Measurements from ENCODE around the gene AURKB.
"Not testable (repeated sequence)": the region's sequence is repeated elsewhere in the genome, so short reads cannot be mapped to it uniquely, and the experiment has no call there.

AURKB gene

DNA sequence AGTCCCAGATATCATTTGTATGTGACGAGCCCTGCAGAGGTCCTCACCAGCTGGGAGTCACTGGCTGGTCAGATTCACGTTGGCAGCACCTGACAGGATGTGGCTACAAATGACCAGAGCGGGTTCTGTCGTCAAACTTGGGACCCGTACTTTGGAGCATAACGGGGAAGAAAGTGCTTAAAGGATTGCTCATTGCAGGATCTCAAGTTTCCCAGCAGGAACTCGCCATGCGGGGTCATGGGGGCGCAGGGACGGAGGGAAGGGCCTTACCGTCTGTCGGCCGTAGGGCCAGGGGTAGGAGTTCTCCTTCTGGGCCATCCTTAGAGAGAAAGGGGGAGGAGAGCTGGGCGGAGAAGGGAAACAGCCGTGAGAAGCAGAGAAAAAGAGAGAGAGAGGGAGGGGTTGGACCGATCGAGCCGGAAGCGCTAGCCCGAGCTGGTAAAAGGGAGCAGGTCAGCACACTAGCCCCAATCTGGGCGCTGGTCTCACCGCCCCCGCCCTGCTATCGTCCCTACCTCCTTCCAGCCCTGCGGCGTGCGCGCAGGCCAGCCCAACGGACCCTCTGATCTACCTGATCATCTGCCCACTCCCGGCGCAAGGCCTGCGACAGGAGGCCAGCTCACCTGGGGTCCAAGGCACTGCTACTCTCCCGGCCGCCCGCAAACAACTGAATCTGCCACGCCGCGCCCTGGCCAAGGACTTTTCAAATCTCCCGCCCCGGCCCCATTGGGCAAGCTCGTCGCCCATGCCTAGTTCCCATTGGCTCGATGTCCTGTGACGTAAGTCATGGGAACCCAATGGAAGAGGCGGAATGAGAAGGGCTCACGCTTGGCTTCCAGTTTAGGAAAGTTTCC is at the start of gene AURKB:
Gene AURKB (minus strand): TSS at position 669 of the 854 bp plus-strand sequence. CDS start 351 bp downstream, at position 318.
- DNase-seq, result peak; percentile 97 to 98

DNA sequence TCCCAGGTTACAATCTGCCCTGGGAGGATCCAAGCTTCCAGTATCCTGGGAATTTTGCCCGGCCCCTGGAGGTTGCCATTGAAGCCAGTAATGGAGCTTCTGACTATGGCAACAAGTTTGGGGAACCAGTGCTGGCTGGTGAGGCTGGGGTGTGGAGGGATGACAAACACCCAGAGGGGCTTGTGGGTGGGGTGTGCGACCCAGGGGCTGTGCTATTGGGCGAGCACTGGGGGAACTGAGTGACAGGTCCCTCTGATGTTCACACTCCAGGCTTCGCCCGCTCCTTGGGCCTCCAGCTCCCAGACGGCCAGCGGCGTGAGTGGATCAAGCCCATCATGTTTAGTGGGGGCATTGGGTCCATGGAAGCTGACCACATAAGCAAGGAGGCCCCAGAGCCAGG is 47.4 kb upstream of the AURKB start:
- DNase-seq, result no peak

DNA sequence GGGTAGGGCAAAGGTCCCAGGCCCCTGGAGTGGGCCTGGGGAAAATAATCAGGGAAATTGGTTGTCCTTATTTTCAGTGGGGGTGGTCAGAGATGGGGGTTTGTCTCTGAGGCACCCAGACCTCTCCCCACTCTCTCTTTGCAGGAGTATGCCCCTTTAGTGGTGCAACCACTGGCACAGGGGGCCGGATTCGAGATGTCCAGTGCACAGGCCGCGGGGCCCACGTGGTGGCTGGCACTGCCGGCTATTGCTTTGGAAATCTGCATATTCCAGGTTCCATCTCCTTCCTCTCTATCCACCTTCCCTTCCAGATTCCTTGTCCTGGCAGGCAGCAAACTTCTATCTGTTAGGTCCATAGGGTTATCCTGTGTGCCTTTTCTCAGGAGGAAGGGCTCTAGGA is 46.3 kb upstream of the AURKB start:
- DNase-seq, result no peak

DNA sequence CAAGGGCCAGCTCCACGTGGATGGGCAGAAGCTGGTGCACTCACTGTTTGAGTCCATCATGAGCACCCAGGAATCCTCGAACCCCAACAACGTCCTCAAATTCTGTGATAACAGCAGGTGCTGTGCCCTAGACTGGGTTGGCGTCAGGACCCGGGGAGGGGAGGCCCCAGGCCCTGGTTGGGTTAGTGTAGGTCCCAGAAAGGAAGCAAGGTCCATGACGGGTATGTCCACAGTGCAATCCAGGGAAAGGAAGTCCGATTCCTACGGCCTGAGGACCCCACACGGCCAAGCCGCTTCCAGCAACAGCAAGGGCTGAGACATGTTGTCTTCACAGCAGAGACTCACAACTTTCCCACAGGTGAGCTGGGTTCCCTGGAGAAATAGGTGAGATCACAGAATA is 45.9 kb upstream of the AURKB start:
- no peak for DNase-seq

DNA sequence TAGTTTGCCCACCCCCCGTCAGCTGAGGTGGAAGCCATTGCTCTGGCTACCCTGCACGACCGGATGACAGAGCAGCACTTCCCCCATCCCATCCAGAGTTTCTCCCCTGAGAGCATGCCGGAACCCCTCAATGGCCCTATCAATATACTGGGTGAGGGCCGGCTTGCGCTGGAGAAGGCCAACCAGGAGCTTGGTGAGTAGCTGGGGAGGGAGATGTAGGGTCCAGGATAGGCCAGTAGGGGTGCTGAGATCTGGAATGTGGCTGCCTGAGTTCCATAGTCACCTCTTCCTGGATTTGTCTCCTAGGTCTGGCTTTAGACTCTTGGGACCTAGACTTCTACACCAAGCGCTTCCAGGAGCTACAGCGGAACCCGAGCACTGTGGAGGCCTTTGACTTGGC is 45.1 kb upstream of the AURKB start:
- DNase-seq, result no peak

DNA sequence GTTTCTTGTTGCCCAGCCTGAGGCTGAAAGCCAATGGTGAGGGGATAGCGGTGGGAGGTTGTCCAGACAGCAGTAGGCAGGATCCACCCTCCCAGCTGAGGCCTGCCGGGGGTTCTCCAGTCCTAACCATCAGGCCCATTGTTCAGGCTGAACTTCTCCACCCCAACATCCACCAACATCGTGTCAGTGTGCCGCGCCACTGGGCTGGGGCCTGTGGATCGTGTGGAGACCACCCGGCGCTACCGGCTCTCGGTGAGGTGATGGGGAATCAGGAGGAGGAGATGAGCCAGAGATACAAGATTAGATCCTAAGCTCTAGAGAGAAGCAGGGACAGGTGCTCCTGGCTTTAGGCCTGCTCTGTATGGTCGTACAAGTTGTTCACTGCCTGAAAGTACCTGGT is 44.5 kb upstream of the AURKB start:
- no peak for DNase-seq

DNA sequence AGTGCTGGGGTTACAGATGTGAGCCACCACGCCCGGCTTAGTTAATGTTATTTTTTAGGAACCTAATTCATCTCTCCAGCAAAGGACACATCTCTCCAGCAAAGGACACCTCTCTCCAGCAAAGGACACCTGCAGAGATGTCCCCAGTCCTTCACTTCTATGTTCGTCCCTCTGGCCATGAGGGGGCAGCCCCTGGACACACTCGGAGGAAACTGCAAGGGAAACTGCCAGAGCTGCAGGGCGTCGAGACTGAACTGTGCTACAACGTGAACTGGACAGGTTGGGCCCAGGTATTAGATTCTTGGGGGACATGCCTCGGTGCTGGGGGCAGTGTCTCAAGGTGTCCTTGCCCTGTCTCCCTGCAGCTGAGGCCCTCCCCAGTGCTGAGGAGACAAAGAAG is 43.4 kb upstream of the AURKB start:
- no peak for DNase-seq

DNA sequence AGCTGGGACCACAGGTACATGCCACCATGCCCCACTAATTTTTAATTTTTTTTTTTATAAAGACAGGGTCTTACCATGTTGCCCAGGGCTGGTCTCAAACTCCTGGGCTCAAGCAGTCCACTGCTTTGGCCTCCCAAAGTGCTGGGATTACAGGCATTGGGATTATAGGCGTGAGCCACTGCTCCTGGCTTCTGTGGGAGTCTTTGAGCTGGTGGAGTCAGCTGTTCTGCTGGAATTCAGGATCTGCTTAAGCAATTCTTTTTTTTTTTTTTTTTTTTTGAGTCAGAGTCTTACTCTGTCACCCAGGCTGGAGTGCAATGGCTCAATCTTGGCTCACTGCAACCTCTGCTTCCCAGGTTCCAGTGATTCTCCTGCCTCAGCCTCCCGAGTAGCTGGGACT is 41.0 kb upstream of the AURKB start:
- not testable (repeated sequence) for DNase-seq

DNA sequence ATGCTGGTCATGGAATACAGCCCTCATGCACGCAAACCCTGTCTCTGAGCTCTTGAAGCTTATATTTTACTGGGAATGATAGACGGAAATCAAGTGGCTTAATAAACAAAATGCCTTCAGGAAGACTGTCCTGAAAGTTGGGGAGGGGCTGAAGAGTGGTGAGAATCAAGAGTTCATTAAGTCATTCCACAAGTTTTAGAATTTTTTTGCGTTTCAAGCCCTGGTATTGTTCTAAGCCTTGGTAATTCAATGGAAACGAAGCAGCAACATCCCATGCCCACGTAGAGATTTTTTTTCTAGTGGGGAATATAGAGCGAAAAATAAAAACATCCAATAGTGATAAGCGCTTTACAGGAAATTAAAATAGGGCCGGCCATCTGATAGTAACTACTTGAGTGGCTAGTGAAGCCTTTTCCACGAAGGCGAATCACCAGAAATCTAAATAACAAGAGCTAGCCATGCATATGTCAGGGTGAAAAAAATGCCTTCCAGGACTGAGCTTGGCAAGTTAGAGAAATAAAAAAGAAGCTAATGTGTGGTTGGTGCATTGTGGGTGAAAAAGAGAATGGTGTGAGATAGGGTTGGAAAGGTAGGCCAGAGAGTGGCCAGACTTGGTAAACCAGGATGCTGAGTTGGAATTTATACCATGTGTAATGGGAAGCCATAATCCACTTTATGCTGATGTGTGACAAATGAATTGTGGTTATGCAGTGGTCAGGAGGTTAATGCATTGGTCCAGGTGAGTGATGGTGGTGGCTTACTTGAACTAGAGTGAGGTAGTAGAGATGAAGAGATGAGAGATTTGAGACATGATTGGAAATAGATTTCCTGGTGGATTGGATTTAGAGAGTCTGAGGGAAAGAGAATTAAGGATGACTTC is 39.5 kb upstream of the AURKB start:
- no peak for DNase-seq

DNA sequence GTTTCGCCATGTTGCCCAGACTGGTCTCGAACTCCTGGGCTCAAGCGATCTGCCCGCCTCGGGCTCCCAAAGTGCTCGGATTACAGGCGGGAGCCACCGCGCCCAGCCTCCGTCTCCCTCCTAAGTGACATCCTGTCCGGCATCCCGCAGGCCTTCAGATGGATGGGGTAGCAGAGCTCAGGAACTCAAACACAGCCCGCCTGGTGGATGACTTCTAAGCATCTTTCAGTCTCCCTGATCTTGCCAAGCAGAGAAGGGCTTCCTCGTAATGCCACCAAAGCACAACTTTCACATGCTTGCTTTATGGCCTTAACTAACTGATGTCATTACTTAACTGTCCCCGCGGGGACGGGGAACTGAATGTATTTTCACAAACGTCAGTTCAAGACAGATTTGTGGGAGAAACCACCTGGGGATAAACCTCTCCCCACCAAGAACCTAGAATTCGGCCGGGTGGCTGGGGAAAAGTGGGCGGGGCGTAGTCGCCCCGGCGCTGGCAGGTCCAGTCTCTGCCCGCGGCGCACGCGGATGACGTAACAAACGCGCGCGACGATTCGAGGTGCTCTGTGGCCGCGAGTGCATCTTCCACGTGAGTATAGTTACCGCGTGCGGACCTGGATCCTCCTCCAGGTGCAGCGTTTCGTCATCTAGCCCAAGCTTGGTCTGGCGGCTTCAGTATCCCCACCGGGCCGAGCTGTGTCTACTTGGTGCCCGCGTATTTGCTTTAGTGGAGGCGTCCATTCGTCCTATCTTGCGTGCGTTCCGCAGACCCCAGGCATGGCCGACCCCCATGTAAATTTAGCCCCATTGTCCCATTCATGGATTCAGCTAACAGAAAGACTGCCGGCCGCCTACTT is 38.6 kb upstream of the AURKB start, which contains the start of gene PFAS:
Gene PFAS (plus strand): TSS at position 539 of the 857 bp plus-strand sequence. CDS start 4,649 bp downstream, outside the sequence.
- peak; percentile 86 to 98 for DNase-seq

DNA sequence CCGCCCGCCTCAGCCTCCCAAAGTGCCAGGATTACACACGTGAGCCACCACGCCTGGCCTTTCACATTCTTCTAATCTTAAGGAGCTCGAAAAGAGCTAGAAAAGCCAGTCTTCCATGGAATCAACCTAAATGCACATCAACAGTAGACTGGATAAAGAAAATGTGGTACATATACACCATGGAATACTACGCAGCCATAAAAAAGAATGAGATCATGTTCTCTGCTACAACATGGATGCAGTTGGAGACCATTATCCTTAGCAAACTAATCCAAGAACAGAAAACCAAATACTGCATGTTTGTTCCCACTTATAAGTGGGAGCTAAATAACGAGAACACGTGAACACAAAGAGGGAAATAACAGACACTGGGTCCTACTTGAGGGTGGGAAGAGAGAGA is 34.4 kb upstream of the AURKB start:
- no peak for DNase-seq

DNA sequence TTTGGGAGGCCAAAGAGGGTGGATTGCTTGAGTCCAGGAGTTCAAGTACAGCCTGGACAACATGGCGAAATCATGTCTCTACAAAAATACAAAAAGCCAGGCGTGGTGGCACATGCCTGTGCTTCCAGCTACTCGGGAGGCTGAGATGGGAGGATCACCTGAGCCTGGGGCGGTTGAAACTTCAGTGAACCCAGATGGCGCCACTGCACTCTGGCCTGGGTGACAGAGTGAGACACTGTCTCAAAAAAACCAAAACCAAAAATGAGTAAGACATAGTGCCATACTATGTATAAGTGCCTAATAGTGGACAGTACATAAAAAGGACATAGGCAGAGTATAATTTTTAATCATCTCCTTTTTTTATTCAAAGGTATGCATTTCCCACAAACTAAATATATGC is 33.5 kb upstream of the AURKB start:
- no peak for DNase-seq

DNA sequence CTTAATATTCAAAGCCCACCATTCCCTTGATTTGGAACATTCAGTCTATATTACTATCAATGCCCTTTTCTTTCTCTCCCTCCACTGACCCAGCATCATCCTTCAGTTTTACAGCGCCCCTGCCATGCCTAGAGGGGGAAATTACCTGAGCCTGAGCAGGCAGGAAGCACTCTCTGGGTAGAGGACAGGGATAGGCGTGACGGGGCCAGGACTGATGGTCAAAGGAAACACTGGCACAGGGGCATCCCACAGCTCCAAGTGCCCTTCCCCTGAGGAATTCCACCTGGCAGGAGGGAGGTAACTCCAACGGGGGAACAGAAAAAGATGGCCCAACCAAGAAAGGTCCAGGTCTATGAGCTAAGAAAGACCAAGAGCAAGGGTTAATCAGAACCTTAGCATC is 27.5 kb upstream of the AURKB start:
- DNase-seq, result no peak

DNA sequence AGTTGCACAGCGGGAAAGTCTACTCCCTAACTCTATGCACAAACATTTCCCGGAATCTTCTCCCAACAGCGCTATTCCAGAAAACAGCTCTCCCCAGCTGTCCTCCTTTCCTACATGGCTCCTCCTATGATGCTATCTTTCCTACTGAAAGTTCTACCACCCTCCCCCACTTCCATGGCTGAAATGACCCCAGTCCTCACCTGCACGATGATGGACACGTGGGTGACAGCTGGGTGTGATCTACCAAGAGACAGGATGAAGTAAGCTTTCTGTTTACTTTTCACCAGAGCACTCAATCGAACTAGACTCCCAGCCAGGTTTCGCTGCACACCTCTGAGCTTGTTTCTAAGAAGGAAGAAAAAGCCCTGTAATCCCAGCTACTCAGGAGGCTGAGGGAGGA is 26.8 kb upstream of the AURKB start:
- DNase-seq, result no peak

DNA sequence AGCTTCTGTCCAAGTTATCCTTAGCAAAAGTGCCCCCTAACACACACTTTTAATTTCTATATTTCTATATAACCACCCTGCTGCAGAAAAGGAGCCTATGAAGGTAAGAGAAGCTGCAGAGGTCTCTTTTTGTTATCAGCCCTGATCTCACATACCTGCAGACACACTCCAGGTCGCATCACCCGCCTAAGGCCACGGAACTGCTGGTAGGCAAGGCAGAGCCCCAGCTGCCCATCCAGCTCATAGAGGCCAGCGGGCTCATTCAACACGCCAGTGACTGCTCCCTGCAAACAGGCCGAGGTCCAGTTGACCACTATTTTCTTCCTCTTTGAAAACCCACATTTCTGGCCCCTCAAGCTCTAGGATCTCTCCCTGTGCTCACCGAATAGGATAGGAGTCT is 25.3 kb upstream of the AURKB start:
- no peak for DNase-seq

DNA sequence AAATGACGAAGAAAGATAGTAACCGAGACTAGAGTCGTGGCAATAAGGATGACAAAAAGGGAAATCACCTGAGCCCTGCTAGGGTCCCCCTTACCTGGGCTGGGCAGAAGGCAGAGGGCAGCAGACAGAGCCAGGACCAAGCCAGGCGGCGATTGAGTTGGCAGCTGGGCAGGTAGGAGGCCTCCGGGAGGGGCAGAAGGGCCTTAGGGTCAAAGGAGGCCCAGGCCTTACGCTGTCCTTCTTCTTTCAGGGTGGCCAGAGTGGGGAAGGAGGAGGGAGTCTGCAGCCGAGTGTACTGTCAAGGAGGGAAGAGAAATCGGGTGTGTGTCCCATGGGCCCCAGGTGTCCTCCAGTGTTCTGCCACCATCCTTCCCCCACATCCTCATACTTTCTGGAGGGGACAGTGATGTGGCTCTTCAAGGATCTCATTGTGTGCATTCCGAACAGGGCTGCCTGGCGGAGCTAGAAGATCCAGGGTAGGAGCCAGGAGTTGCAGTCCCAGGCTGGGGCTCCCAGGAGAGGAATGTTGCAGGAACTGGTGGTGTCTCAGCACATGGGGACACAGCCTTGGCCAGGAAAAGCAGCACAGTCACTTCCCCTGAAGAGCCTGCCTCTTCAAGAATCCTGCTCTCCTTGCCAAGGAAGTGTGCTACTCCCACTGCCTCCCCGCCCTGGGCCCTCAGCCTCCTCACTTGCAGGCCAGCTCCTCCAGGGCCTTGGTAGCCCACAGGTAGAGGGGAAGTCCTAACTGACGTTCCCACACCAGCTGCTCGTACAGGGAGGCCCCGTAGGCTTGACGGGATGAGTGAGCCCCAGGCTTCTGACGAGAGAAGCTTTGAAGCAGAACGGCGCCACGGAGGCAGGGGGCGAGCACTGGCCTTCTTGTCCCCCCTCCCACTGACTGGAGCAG is 24.2 kb upstream of the AURKB start:
- DNase-seq, result no peak

DNA sequence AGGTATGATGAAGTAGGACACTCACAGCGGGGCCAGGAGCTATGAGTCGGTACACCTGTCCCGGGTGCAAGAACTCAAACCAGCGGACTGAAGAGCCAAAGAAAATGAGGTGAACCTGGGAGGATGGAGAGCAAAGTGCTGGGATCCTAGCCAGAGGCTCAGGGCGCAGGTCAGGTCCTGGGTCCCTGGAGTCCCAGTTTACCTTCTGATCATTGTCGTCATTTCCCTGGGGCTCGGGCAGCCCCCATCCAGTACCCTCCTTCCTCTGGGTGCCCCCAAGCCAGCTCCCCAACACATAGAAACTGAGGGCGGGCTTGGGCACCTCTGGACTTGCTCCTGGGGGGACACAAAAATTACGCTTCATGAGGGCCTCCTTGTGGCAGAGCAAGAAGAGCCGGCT is 21.3 kb upstream of the AURKB start:
- no peak for DNase-seq

DNA sequence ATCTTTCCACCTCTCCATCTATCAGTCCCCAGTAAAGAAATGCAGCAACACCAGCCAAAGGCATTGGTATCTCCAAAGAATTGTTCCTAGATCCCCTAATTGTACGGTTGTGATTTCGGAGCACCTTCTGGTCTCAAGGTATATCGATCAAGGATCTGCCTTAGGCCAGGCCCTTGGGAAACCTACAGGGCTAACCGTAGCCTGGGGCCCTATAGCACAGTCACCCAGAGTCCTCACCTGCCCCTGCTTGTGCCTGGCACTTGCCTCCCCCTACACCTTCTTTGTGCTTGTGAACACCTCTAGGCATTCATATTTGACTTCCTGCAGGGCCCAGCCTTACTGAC is 16.8 kb upstream of the AURKB start:
- DNase-seq, result no peak

DNA sequence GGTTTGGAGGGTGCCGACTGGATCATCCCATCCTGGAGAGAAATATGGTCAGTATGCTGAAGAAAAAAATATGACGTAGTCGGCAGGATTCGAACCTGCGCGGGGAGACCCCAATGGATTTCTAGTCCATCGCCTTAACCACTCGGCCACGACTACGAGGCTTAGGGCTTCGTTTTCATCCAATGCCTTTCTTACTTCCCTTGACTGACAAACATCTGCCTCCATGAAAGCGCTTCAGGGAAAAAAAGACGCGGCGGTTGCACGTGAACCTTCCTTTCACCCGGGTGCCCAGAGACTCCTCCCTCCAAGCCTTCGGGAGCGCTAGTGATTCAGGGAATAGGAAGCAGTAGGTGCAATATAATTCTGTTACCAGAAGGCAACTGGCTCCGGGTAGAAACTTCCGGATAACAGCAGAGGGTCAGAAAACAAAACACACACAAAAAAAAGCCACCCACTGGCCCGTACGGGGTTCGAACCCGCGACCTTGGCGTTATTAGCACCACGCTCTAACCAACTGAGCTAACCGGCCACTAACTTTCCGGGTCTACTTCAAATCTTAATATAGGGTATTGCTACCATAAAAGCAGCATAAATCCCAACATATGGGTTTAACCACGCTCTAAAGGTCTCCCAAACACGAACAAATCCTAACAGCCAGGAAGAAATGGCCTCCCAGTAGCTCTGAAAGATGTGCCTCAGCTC is 16.3 kb upstream of the AURKB start:
- DNase-seq, result peak; percentile 77 to 89

DNA sequence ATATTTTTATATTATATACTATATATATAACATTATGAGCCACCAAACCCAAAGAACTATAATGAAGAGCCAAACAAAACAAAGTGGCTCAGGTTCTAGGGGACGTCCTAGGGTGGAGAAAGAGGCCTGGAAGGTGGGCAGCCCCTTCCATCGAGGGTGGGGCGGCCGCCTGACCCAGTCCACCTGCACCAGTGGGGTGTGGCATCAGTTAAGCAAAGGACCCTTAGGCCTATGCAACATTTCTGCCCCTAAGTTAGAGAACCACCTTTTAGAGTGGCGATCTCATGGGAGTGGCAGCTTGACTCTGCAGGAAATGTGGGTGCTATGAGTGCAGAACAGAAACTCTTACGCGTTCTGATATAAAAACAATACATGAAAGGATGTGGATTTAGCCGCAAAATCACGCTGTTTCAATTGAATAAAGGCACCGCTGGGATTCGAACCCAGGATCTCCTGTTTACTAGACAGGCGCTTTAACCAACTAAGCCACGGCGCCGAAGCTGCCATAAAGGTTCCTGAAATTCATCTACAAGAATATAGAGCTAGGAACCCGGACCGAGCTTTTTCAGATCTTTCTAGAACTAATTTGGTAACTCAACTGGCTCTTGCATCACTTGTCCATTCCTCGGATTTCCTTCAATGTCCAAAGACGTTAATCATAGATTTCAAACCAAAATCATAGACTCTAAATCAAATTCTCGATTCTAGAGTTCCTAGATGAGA is 15.6 kb upstream of the AURKB start:
- DNase-seq, result peak; percentile 65 to 88
